HG03175 (cell line): Measurements from ENCODE around the gene TRIO.

Experiments used
- ATAC-seq: cut with Tn5 transposase; IDR thresholded peaks from one replicate; pipeline ENCODE4 v1.9.1; 2021; ENCODE audit warnings: mild to moderate bottlenecking, moderate library complexity; ENCODE audit not compliant: unreplicated experiment

The TRIO gene

GRCh38 chr5:14122089-14122488 is 21.1 kb upstream of the TRIO start:
- ATAC-seq = no peak

GRCh38 chr5:14123551-14123950 is 19.6 kb upstream of the TRIO start:
- no peak for ATAC-seq

GRCh38 chr5:14123974-14124482 is 19.1 kb upstream of the TRIO start:
- no peak for ATAC-seq

- ATAC-seq = no peak
Observed at GRCh38 chr5:14125262-14125661, 17.9 kb upstream of the TRIO start.

GRCh38 chr5:14127587-14127986 is 15.6 kb upstream of the TRIO start:
- no peak for ATAC-seq

GRCh38 chr5:14128079-14128478 is 15.1 kb upstream of the TRIO start:
- no peak for ATAC-seq

GRCh38 chr5:14129123-14129522 is 14.0 kb upstream of the TRIO start:
- no peak for ATAC-seq

- no peak for ATAC-seq
Observed at GRCh38 chr5:14131855-14132503, 11.2 kb upstream of the TRIO start.

- no peak for ATAC-seq
Observed at GRCh38 chr5:14133394-14133793, 9.7 kb upstream of the TRIO start.

- no peak for ATAC-seq
Observed at GRCh38 chr5:14134083-14134482, 9.1 kb upstream of the TRIO start.

GRCh38 chr5:14134771-14135170 is 8.4 kb upstream of the TRIO start:
- ATAC-seq = no peak

- no peak for ATAC-seq
Observed at GRCh38 chr5:14135621-14136020, 7.5 kb upstream of the TRIO start.

- ATAC-seq = no peak
Observed at GRCh38 chr5:14136228-14136627, 6.9 kb upstream of the TRIO start.

GRCh38 chr5:14138608-14139540 is 4.3 kb upstream of the TRIO start:
- ATAC-seq = no peak

GRCh38 chr5:14141764-14142163 is 1.4 kb upstream of the TRIO start:
- no peak for ATAC-seq

GRCh38 chr5:14142202-14142826 is 828 bp upstream of the TRIO start:
- peak; percentile 1 for ATAC-seq

GRCh38 chr5:14143546-14143840 is 351 bp downstream of the TRIO start:
- peak; percentile 17 for ATAC-seq

- ATAC-seq = peak; percentile 10
Observed at GRCh38 chr5:14143841-14144585, 871 bp downstream of the TRIO start.

- peak; percentile 54 for ATAC-seq
Observed at GRCh38 chr5:14144586-14145434, 1.7 kb downstream of the TRIO start.
